Loucy (cell line): ENCODE results near the gene EXOC2.

Source experiments
- CTCF ChIP-seq: fragments of 200-600 bp; sonication (generic); conservative IDR thresholded peaks from 2 replicates; pipeline ENCODE4 v1.5.1; 2014; ENCODE audit warnings: mild to moderate bottlenecking, antibody characterized with exemption, low read length
- EZH2phosphoT487 ChIP-seq: fragments of 200-600 bp; IDR thresholded peaks from 2 replicates; pipeline ENCODE4 v1.6.1; 2018; ENCODE audit warnings: antibody characterized with exemption, mild to moderate bottlenecking, moderate library complexity, borderline replicate concordance

GRCh38 chr6:563863-564262 is 129.1 kb downstream of the EXOC2 start:
- TF ChIP-seq EZH2phosphoT487 (no peak), CTCF (no peak)
